Suprapubic skin (tissue), 3 donors: Measurements from ENCODE around the gene PRKAR2B.

Experiments used
- CTCF ChIP-seq, 2 donors: fragments of 200-600 bp in 1 of 2; fragments of 450-650 bp in 1 of 2; sonication (generic) in 1 of 2; IDR thresholded peaks; one replicate each; pipeline ENCODE4 v1.5.1; 2016 to 2019; ENCODE audit warnings: antibody characterized with exemption in 2 of 2, mild to moderate bottlenecking in 1 of 2, moderate library complexity in 1 of 2
- POLR2A ChIP-seq, 2 donors: fragments of 450-650 bp; IDR thresholded peaks; one replicate each; pipeline ENCODE4 v1.6.1; 2017; ENCODE audit warnings: antibody characterized with exemption in 2 of 2, mild to moderate bottlenecking in 2 of 2, moderate library complexity in 2 of 2

- TF ChIP-seq POLR2A (IDR thresholded peaks at IDR 0.05): no peak
- TF ChIP-seq CTCF (IDR thresholded peaks at IDR 0.05): peak; percentile 50 to 51
These were observed 123.2 kb downstream of the PRKAR2B start for GRCh38 chr7:107167483-107168232.
